ENCODE results near the gene PBX3.

PBX3 gene

DNA sequence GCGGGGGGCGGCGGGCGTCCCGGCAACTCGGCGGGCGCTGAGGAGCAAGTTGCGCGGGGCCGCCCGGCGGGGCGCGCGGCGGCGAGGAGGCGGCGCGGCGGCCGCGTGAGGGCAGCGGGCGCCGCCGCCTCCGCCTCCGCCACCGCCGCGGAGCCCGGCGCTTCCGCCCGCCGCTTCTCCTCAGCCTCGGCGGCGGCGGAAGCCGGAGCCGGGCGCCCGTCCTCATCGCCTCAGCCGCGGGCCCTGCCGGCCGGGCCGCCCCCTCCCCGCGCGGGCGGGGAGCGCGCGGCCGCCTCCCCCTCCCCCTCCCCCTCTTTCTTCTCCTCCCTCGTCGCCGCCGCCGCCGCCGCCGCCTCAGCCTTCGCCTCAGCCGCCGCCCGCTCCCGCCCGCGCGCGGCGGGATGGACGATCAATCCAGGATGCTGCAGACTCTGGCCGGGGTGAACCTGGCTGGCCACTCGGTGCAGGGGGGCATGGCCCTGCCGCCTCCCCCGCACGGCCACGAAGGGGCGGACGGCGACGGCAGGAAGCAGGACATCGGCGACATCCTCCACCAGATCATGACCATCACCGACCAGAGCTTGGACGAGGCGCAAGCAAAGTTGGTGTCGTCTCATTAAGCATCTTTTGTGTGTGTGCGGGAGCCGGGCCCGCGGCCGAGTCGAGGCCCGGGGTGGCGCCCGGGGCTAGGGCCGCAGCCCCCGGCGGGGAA lies at the start of gene PBX3:
Gene PBX3, plus strand, starts transcription at position 321 of the 712 bp plus-strand sequence.
- FAIRE-seq = no peak

- FAIRE-seq = no peak
Observed at GRCh38 chr9:125699870-125700269, 47.3 kb upstream of the PBX3 start.

GRCh38 chr9:125700791-125701190 lies 46.4 kb upstream of the PBX3 start:
- FAIRE-seq = no peak

DNA sequence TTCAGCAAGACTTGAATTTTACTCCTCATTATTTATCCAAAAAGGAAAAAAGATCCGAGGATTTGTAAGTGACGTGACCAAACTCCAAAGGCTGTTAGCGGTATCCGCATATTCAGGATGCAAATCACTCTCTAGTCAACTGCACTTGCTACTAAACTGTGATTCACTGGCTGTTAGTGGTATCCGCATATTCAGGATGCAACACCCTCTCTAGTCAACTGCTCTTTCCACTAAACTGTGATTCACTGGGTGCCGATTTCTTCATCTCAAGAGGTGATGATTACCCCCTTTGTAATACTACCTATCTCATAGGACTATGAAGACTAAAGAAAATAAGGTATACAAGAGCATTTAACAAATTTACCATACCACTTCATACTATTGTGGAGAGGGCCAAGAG lies 45.8 kb upstream of the PBX3 start:
- FAIRE-seq = no peak

DNA sequence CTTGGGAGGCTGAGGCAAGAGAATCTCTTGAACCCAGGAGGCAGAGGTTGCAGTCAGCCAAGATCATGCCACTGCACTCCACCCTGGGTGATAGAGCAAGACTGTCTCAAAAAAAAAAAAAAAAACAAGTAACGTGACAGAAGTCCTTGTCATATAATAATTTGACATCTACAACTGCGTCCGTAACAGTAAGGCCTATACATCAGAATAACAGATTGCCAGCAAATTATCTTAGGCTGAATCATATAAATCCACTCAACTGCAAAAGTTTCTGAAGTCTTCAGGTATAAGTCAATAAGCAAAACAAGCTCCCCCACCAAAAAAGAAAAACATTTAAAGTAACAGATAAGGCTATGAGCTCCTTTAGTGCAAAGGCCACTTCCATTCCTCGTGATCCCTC lies 43.5 kb upstream of the PBX3 start:
- FAIRE-seq = no peak

DNA sequence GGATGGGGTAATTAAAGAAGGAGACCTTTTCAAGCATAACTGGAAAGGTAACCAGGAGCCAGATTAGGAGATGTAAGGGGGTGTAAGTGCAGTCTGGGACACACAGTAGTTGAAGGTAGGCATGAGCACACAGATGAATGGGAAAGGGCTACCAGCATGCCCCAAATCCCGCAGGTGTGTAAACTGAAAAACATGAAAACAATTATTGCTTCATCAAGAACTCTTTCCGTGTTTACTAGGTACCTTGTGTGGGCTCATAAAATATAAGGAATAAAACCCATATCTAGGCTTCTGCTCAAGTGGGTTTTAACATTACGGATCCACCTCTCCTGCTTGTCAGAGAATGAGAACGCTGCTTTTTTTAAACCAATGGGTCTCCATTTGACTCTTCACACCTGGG lies 41.3 kb upstream of the PBX3 start:
- no peak for FAIRE-seq

DNA sequence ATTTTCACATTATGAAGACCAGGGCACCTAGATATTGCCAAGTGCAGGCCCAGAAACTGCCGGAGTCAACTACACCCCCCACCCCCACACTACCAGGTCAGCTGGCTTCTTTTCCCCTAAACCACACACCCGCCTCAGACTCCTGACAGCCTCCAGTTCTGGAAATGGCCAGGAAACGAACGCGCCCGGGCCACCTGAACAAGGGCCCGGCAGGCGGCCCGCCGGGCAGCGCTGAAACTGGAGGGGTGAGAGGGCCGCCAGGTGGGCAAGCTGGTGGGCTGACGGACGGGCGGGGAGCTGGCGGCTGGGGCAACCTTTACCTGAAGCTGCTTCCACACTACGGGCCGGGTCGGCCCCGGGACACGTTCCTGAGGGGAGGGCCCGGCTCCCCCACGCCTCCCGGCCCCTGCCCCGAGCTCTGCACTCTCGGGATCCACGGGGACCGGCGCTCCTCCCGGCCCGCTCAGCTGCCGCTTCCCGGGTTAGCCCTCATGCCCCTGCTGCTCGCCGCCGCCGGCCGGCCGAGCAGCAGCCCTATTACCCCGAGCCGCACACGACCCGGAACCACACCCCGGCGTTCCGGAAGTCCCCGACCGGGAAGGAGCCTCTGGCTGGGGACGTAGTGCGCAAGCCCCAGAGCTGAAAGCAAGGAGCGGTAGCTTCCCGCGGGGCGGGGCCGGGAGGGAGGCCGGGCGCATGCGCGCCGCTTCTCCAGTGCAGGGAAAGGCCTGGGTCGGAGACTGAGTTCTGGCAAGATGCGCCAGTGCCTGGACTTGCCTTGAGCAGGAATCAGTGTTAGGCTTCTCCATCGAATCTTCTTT lies 40.3 kb upstream of the PBX3 start, which contains the start of gene MAPKAP1:
Gene MAPKAP1, minus strand, starts transcription at position 558 of the 821 bp plus-strand sequence. CDS start 34,634 bp downstream, outside the sequence.
- no peak for FAIRE-seq

DNA sequence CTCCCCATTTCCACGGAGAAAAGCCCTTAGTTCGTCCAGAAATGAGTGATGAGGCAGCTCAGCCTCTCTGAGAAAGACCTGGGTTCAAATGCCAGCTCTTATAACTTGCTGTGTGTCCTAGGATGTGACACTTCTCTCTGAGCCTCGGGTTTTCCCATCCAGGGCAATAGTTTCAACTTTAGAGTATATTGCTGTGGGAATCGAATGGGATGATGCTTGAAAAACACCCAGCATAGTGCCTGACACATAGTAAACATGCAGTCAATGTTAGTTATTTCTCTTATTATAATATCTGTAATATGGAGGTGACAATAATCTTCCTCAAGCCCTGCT lies 39.7 kb upstream of the PBX3 start:
- FAIRE-seq = no peak

GRCh38 chr9:125726456-125727132 lies 20.6 kb upstream of the PBX3 start:
- no peak for FAIRE-seq

GRCh38 chr9:125730168-125730567 lies 17.0 kb upstream of the PBX3 start:
- FAIRE-seq = no peak

- no peak for FAIRE-seq
Observed at GRCh38 chr9:125732562-125732961, 14.6 kb upstream of the PBX3 start.

DNA sequence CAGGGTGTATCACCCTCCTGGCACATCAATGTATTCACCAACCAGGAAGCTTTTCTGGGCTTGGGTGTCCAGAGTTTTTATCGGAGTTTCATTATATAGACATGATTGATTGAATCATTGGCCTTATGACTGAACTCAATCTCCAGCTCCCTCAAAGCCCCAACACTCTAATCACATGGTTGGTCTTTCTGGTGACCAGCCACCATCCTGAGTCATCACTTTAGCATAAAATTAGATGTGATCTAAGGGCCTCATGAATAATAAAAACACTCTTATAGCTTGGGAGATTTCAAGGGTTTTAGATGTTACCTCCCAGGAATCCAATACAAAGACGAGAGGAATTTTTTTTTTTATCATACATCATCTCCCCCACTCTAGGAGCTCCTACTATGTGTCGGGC lies 7.7 kb upstream of the PBX3 start:
- FAIRE-seq = no peak

DNA sequence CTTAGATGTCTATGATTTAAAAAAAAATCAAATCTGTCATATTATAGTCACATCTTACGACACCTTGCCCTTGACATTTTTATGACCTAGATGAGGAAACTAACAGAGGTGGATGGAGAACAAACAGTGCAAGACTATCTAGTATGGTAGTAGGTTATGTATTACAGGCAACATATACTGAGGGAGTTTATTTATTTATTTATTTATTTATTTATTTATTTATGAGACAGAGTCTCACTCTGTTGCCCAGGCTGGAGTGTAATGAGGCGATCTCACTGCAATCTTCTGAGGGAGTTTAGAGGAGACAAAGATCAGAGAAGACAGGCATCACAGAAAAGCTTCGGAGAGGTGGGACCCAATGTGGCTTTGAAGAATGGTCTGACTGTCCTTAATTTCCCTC lies 4.5 kb upstream of the PBX3 start:
- no peak for FAIRE-seq

GRCh38 chr9:125743682-125744428 lies 3.3 kb upstream of the PBX3 start:
- no peak for FAIRE-seq

DNA sequence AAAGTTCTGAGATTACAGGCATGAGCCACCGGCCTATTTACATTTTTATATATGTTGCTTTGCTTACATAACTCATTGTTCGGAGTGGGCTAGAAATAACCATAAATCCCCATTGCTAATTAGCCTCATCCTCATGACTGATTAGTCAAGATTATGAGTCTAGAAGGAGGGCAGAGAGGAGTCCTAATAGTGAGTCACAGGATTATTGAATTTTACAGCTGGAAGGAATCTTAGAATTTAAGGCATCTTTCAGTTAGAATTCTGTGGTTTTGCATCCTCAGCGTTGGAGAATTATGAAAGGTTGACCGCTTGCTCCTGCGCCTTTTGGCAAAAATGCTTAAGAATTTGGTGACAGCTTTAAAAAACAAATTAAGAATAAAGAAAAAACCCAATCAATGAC lies 2.6 kb upstream of the PBX3 start:
- no peak for FAIRE-seq

DNA sequence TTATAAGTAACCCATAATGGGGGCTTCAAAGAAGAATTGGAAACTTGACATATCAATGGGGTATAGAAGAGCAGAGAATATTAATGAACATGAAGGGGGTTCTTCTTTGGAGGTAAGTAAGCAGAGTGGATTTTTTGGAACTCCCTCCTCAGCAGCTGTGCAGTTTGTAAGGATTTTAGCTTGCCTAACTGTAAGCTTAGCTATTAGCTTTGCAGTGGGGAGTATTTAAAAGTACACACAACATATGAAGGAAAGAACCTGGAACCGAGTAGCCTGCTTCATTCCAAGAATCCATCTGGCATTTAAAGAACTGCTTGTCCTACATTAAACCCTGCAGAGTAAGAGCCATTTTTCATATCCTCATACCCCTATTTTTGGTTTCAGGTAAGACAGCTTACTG lies 2.2 kb upstream of the PBX3 start:
- no peak for FAIRE-seq

DNA sequence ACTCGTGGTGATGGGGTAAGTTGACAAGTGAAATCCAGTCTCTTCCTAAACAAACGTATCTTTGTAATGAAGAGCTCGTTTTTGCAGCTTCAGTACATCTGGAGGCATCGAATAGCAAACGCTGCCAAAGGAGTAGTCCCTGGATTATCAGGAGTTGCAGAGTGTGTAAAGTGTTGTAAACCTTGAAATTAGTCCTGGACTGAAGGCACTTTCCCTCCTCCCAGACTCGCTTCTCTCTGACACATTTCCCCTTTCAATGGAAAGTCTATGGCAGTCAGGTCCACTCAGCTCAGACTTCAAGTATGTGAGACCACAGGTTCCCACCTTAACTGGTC lies 1.5 kb upstream of the PBX3 start:
- FAIRE-seq = no peak

DNA sequence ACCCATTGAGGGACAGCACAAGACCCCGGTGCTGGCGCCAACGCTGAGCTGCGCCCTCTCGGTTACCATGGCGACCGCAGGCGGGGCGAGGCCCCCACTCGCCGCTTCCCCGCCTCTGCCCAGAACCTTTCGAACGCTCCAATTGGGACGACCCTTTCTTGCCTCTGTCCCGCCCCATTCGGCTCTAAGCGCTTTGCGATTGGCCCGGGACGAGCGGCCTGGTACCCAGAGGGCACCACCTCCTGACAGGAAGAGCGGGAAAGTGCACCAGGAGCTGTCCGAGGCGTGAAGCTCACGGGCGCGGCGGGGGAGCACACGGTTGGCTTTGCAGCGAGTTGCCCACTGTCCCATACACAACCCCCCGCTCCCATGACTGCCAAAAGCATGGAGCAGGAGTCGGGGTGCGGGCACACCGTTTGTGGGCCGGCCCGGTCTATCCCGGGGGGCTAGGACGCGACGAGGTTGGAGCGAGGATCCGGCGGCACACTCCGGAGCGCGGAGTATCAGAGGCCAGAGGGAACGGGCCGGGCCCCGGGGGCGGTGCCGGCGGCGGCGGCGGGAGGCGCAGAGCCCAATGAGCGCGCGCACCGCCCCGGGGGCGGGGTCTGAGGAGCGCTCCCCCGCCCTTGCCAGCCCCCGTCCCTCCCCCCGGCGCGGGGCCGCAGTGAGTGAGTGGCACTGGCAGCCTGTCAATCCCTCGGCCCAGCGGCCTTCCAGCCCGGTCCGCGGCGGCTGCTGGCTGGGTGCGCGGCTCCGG lies 978 bp upstream of the PBX3 start:
- FAIRE-seq = peak; percentile 84

GRCh38 chr9:125746774-125747052 lies 460 bp upstream of the PBX3 start:
- FAIRE-seq = no peak

GRCh38 chr9:125747765-125748445 lies 732 bp downstream of the PBX3 start:
- no peak for FAIRE-seq

GRCh38 chr9:125748446-125749099 lies 1.4 kb downstream of the PBX3 start:
- no peak for FAIRE-seq
